H1 (cell line): ENCODE data around the gene RBAK.
"Not testable (repeated sequence)": the region's sequence is repeated elsewhere in the genome, so short reads cannot be mapped to it uniquely, and the experiment has no call there.

Experiments used
- POLR2AphosphoS5 ChIP-seq: IDR thresholded peaks from 2 replicates; pipeline ENCODE4 v1.6.1; 2011; ENCODE audit warnings: low read depth, low read length
- TF ChIP-seq, protein P1 (sequence below), 3 experiments: IDR thresholded peaks; 1 replicate in 2 of 3; 2 replicates in 1 of 3; pipeline versions ENCODE4 v1.5.1 to v1.6.1; 2011; ENCODE audit warnings: low read length in 3 of 3, mild to moderate bottlenecking in 3 of 3, inconsistent platforms in 2 of 3, low read depth in 1 of 3, moderate library complexity in 1 of 3; ENCODE audit not compliant: insufficient read depth in 1 of 3; ENCODE audit errors: control extremely low read depth in 1 of 3

DNA sequence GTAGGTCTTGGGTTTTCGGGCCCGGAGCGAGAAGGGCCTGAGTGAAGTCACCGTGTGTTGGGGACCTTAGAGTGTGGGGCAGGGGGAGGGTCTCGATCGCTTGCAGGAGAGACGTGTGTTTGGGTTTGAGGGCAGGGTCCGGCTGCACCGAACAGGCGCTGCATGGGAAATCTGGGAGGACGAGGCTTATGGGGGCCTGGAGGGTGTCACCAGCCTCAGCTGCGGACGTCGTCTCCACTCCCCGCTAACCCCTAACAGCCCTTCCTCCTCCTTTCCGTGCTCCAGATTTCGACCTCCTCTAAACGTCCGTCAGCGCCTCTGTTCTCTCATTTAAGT, 705 bp downstream of the RBAK start:
- TF ChIP-seq POLR2AphosphoS5 = not testable (repeated sequence)
- TF ChIP-seq, protein P1, sequence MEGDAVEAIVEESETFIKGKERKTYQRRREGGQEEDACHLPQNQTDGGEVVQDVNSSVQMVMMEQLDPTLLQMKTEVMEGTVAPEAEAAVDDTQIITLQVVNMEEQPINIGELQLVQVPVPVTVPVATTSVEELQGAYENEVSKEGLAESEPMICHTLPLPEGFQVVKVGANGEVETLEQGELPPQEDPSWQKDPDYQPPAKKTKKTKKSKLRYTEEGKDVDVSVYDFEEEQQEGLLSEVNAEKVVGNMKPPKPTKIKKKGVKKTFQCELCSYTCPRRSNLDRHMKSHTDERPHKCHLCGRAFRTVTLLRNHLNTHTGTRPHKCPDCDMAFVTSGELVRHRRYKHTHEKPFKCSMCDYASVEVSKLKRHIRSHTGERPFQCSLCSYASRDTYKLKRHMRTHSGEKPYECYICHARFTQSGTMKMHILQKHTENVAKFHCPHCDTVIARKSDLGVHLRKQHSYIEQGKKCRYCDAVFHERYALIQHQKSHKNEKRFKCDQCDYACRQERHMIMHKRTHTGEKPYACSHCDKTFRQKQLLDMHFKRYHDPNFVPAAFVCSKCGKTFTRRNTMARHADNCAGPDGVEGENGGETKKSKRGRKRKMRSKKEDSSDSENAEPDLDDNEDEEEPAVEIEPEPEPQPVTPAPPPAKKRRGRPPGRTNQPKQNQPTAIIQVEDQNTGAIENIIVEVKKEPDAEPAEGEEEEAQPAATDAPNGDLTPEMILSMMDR (IDR thresholded peaks at IDR 0.05; ENCODE audit: control extremely low read depth in 1 of 3, insufficient read depth in 1 of 3, low read depth in 1 of 3, low read length in 3 of 3) = not testable (repeated sequence)
